ENCODE measurements around the gene PRKCE. TPM values are rescaled to one million over a fixed set of nuclear protein-coding genes. Genes with fewer than 3 reads are reported as not detected.

Gene PRKCE
- total and polyA plus RNA-seq, 2 experiments from 2014 or later, result 0.94 to 1.2 TPM

- Mint-ChIP-seq H3K9me3 (no peaks in the 10 kb centered on the region), H3K27me3 (ENCODE audit: insufficient read depth, low read depth, poor library complexity) (no peaks in the 10 kb centered on the region)
- no peaks in the 10 kb centered on the region for H3K27me3 ChIP-seq (ENCODE audit: insufficient read depth)
Observed at GRCh38 chr2:45867800-45868199, 216.3 kb downstream of the PRKCE start.

More at GRCh38 chr2:45867800-45868199, 216.3 kb downstream of the PRKCE start:
- H3K27ac ChIP-seq (ENCODE audit: low read depth), result no peak overlapping the region
- H3F3A ChIP-seq (replicated peaks; ENCODE audit: low read depth), result no peaks in the 10 kb centered on the region
- H3K36me3 ChIP-seq (ENCODE audit: insufficient read depth), result no peaks in the 10 kb centered on the region
- no peaks in the 10 kb centered on the region for H4K20me1 ChIP-seq (replicated peaks; ENCODE audit: insufficient read depth)
- peaks cover 9% of the 10 kb centered on the region for H3K4me1 Mint-ChIP-seq
- no peak overlapping the region for H3K27ac Mint-ChIP-seq
- ATAC-seq (no peak), DNase-seq (ENCODE audit: low spot score) (no peak)
- no peaks in the 10 kb centered on the region for H3K4me1 ChIP-seq (ENCODE audit: insufficient read depth)
- no peak overlapping the region for H3K4me3 Mint-ChIP-seq
- H2AFZ ChIP-seq, result no peak overlapping the region
- H3K9me2 ChIP-seq (ENCODE audit: insufficient read depth), result no peaks in the 10 kb centered on the region
- no peak overlapping the region for H3K4me3 ChIP-seq
- no peak for TF ChIP-seq NANOG (IDR thresholded peaks at IDR 0.05; ENCODE audit: borderline replicate concordance)
- no peak for TF ChIP-seq EZH2phosphoT487 (IDR thresholded peaks at IDR 0.05; ENCODE audit: unreplicated experiment)
- TF ChIP-seq ETS1 (IDR thresholded peaks at IDR 0.05), result no peak
- TF ChIP-seq CREB1 (CRISPR knock-in tag; IDR thresholded peaks at IDR 0.05; ENCODE audit: low read depth), result no peak
- TF ChIP-seq REST (IDR thresholded peaks at IDR 0.05; ENCODE audit: unreplicated experiment), result no peak
- no peak for TF ChIP-seq STAT1 (IDR thresholded peaks at IDR 0.05; ENCODE audit: unreplicated experiment)
- no peak for TF ChIP-seq EZH2 (IDR thresholded peaks at IDR 0.05; ENCODE audit: low read depth, unreplicated experiment)
- TF ChIP-seq ZNF331 (CRISPR knock-in tag; IDR thresholded peaks at IDR 0.05; ENCODE audit: low read depth), result no peak
- no peak for TF ChIP-seq ZNF462 (CRISPR knock-in tag; IDR thresholded peaks at IDR 0.05)
- TF ChIP-seq CTCF (conservative IDR thresholded peaks at IDR 0.05; ENCODE audit: low read depth in 2 of 2), result no peak
- TF ChIP-seq ZNF114 (CRISPR knock-in tag; IDR thresholded peaks at IDR 0.05), result no peak
- TF ChIP-seq JUNB (IDR thresholded peaks at IDR 0.05; ENCODE audit: unreplicated experiment), result no peak
- TF ChIP-seq POLR2AphosphoS5 (IDR thresholded peaks at IDR 0.05; ENCODE audit: low read depth), result no peak
- no peak overlapping the region for H3K4me2 ChIP-seq
- H3K79me2 ChIP-seq (replicated peaks; ENCODE audit: insufficient read depth), result no peaks in the 10 kb centered on the region
- H3K36me3 Mint-ChIP-seq (ENCODE audit: low read depth), result no peaks in the 10 kb centered on the region
